MCF 10A (cell line): Measurements from ENCODE around the gene MACC1. TPM values are rescaled to one million over a fixed set of nuclear protein-coding genes. Genes with fewer than 3 reads are reported as not detected.
"Not testable (repeated sequence)": the region's sequence is repeated elsewhere in the genome, so short reads cannot be mapped to it uniquely, and the experiment has no call there.

Experiments
- BruUV-seq: library from RNA; stranded (reverse); fragments of 400-500 nt; replicated peaks from 2 replicates; lab custom pipeline; 2021; lab: Mats Ljungman, UMichigan
- CTCF ChIA-PET: fragments of 300-600 bp; sonication (Branson Sonifier 250); formaldehyde crosslinking; extraction: SDS; loops from one replicate; lab custom pipeline; 2021; ENCODE audit warnings: antibody characterized with exemption, inconsistent platforms; lab: Yijun Ruan, JAX
- POLR2A ChIA-PET: fragments of 300-600, 350-650 bp; sonication (Branson Sonifier 250); formaldehyde crosslinking; extraction: SDS; loops from one replicate; lab custom pipeline; 2020; ENCODE audit warnings: antibody characterized with exemption, inconsistent platforms; lab: Yijun Ruan, JAX
- DNase-seq: peaks from one replicate; pipeline ENCODE4 v3.0.0-alpha.2; 2018; ENCODE audit not compliant: unreplicated experiment
- H3K27ac Mint-ChIP-seq: one replicate; pipeline ENCODE4 v1.8.0; 2022; ENCODE audit warnings: mild to moderate bottlenecking, low read depth, mixed read lengths; ENCODE audit not compliant: unreplicated experiment
- H3K27me3 Mint-ChIP-seq: one replicate; pipeline ENCODE4 v1.8.0; 2022; ENCODE audit warnings: mixed read lengths; ENCODE audit not compliant: insufficient read depth, unreplicated experiment
- H3K36me3 Mint-ChIP-seq: one replicate; pipeline ENCODE4 v1.8.0; 2022; ENCODE audit warnings: mild to moderate bottlenecking, moderate library complexity, mixed read lengths; ENCODE audit not compliant: insufficient read depth, unreplicated experiment
- H3K4me1 Mint-ChIP-seq: one replicate; pipeline ENCODE4 v1.8.0; 2022; ENCODE audit warnings: mixed read lengths; ENCODE audit not compliant: insufficient read depth, unreplicated experiment
- H3K4me3 Mint-ChIP-seq: one replicate; pipeline ENCODE4 v1.8.0; 2022; ENCODE audit warnings: mild to moderate bottlenecking, moderate library complexity, mixed read lengths; ENCODE audit not compliant: unreplicated experiment
- H3K9me3 Mint-ChIP-seq: one replicate; pipeline ENCODE4 v1.8.0; 2022; ENCODE audit warnings: mixed read lengths; ENCODE audit not compliant: unreplicated experiment
- CTCF ChIP-seq: fragments of 200-600 bp; IDR thresholded peaks from one replicate; pipeline ENCODE4 v1.8.0; 2022; ENCODE audit warnings: antibody characterized with exemption, mild to moderate bottlenecking; ENCODE audit not compliant: unreplicated experiment
- intact Hi-C: fragments of 100-400 bp; cut with micrococcal nuclease; formaldehyde crosslinking; loops from 2 replicates; pipeline ENCODE4 v1.14.1; 2022
- total RNA-seq: library from RNA; stranded (reverse); gene quantifications from 2 replicates; pipeline ENCODE4 v1.2.3, GENCODE V29; 2022

MACC1 gene
- total RNA-seq, 1 experiment from 2014 or later: 0.14 TPM

DNA sequence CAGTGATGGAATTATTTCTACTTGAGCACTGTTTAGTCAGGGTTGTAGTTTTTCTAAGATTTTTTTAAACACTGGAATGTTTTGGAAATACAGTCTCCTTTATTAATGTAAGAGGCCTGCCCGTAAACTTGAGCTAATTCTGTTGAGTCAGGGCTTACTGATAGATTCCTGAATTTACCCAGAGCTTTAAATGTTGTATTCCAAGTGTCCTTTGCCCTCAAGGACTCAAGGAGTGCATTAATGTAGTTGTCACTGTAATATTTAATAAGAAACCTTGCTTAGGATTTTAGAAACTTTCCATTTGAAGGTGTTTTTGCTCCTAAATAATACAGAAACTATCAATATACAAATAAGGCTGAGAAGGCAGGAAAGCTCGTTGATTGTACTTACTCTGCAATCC lies 89.2 kb downstream of the MACC1 start:
- ChIA-PET CTCF (no interaction called here), POLR2A (interaction anchor here (0.6 kb wide), 1 partner anchor 45 kb away, joined by 3 read pairs; no protein-coding TSS in a partner anchor)
- no TSS peak for BruUV-seq
- Mint-ChIP-seq H3K4me3 (no peak overlapping the region), H3K36me3 (no peaks in the 10 kb centered on the region), H3K27me3 (no peaks in the 10 kb centered on the region), H3K27ac (no peak overlapping the region), H3K4me1 (peaks cover 6% of the 10 kb centered on the region), H3K9me3 (no peaks in the 10 kb centered on the region)
- TF ChIP-seq CTCF: no peak
- intact Hi-C loops: no loop called here
- no peak for DNase-seq

- CTCF ChIA-PET, BruUV-seq, DNase-seq, intact Hi-C loops, H3K27me3 Mint-ChIP-seq, H3K36me3 Mint-ChIP-seq, H3K4me3 Mint-ChIP-seq, POLR2A ChIA-PET, H3K9me3 Mint-ChIP-seq, H3K27ac Mint-ChIP-seq, H3K4me1 Mint-ChIP-seq: not testable (repeated sequence)
Observed at GRCh38 chr7:20126060-20126459, 91.1 kb downstream of the MACC1 start.

- H3K27me3 Mint-ChIP-seq, H3K27ac Mint-ChIP-seq, DNase-seq, H3K9me3 Mint-ChIP-seq, BruUV-seq, H3K36me3 Mint-ChIP-seq, intact Hi-C loops, POLR2A ChIA-PET, H3K4me1 Mint-ChIP-seq, H3K4me3 Mint-ChIP-seq: not testable (repeated sequence)
- CTCF ChIA-PET: interaction anchor here (0.8 kb wide), 1 partner anchor 48 kb away, joined by 4 read pairs; no protein-coding TSS in a partner anchor
Observed at GRCh38 chr7:20124087-20124486, 93.1 kb downstream of the MACC1 start.

GRCh38 chr7:20122653-20123316 lies 94.4 kb downstream of the MACC1 start:
- intact Hi-C loops, H3K4me1 Mint-ChIP-seq, H3K9me3 Mint-ChIP-seq, H3K27me3 Mint-ChIP-seq, POLR2A ChIA-PET, H3K27ac Mint-ChIP-seq, CTCF ChIA-PET, H3K36me3 Mint-ChIP-seq, DNase-seq, BruUV-seq, H3K4me3 Mint-ChIP-seq: not testable (repeated sequence)

- CTCF ChIA-PET: no interaction called here
- BruUV-seq: no TSS peak
Observed at GRCh38 chr7:20122073-20122472, 95.1 kb downstream of the MACC1 start.

More at GRCh38 chr7:20122073-20122472, 95.1 kb downstream of the MACC1 start:
- Mint-ChIP-seq H3K4me3 (no peak overlapping the region), H3K27ac (no peak overlapping the region), H3K27me3 (no peaks in the 10 kb centered on the region), H3K4me1 (no peaks in the 10 kb centered on the region), H3K36me3 (no peaks in the 10 kb centered on the region), H3K9me3 (no peaks in the 10 kb centered on the region)
- DNase-seq: no peak
- TF ChIP-seq CTCF: no peak
- POLR2A ChIA-PET: no interaction called here
- intact Hi-C loops: no loop called here
